Measurements from ENCODE around the gene PRKCB.

Gene PRKCB

DNA sequence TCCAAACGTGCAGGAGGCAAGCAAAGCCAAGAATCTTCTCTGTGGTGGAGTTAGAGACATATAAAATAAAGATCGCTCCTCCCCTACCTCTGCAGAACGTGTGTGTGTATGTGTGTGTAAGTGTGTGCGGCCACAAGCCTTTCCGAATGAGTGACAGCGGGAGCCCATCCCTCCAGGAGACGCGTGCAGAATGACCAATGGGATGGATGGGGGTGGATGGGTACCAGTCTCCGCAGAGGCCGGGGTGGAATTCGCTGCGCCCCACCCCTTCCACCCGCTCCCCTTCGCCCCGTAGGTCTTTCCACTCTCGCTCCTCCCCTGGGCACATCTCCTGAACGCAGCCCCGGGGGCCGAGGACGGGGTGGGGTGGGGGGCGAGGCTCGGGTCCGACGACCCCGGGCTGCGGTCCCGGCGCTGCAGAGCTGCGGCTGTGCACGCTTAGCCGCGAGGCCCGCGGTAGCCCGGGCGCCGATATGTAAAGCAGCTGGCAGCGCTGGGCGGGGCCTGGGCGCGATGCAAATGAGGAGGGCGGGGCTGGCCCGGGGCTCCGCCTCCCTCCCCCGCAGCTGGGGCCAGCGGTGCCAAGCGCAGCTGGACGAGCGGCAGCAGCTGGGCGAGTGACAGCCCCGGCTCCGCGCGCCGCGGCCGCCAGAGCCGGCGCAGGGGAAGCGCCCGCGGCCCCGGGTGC is at the start of gene PRKCB:
Gene PRKCB, plus strand, starts transcription at position 594 of the 688 bp plus-strand sequence.
- no peaks in the 10 kb centered on the region for H3K9me3 ChIP-seq (ENCODE audit: low read length)
- no peaks in the 10 kb centered on the region for H3K27me3 ChIP-seq (ENCODE audit: control insufficient read depth in 1 of 2, insufficient read depth in 2 of 2, low read length in 2 of 2)
- no peak within 1 kb of the TSS for H3K9ac ChIP-seq (ENCODE audit: low read length)
- H3K27ac ChIP-seq (ENCODE audit: low read depth, low read length), result no peak within 1 kb of the TSS
- H3K4me1 ChIP-seq (ENCODE audit: insufficient read depth, low read length), result peaks cover 18% of the 10 kb centered on the region
- peak within 1 kb of the TSS; percentile 47 to 66 for H3K4me3 ChIP-seq (ENCODE audit: low read depth in 1 of 2, low read length in 2 of 2)
- H3K36me3 ChIP-seq (ENCODE audit: insufficient read depth, low read length), result no peaks in the 10 kb centered on the region

DNA sequence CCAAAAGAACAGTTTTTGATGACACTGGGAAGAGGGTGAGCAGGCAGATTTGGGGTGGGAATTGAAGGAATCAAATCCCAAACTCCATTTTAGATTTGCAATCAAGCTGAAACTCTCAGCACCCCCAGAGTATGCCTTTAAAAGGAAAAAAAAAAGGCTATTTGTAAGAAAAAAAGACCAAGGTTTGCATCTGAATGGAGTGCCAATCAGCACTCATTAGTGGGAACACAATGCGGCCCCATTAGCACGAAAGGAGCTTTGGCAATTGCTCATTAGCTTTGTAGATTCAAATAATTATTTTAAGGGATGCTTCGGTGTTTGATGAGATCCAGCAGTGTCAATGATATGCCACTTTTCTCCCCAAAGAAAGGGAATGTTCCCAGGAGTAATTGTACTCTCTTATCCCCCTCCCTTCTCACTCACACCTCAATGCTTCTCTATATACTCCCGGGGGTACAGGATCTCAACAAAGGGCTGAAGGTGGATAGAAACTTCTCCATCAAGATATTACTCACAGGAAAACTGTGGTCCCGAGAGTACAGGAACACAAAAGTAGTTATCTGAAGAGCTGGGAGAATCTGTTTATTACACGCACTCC is 48.7 kb upstream of the PRKCB start:
- no peak overlapping the region for H3K4me3 ChIP-seq (ENCODE audit: low read depth in 1 of 2, low read length in 2 of 2)
- H3K27me3 ChIP-seq (ENCODE audit: control insufficient read depth in 1 of 2, insufficient read depth in 2 of 2, low read length in 2 of 2), result peaks cover 0 to 2% of the 10 kb centered on the region in 2 donors
- H3K9ac ChIP-seq (ENCODE audit: low read length), result no peak overlapping the region
- no peaks in the 10 kb centered on the region for H3K9me3 ChIP-seq (ENCODE audit: low read length)
- no peak overlapping the region for H3K27ac ChIP-seq (ENCODE audit: low read depth, low read length)
- no peaks in the 10 kb centered on the region for H3K4me1 ChIP-seq (ENCODE audit: insufficient read depth, low read length)
- H3K36me3 ChIP-seq (ENCODE audit: insufficient read depth, low read length), result no peaks in the 10 kb centered on the region

DNA sequence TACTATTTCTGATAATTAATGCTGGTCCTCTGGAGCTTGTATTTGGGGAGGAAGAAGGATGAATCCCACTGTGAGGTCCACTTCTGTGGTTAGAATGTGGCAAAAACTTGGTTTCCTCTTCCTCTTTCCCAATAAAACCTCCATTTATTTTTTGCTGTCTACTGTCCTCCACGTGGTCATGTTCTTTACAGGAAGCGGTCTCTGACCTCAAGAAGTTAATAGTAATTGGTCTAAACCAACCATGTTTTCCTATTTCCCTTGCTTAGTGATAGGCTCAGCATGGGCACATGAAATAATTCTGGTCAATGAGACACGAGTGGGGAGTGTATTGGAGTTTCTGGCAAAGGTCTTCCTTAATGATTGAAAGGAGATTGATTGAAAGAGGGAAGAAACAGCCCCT is 47.1 kb upstream of the PRKCB start:
- H3K9me3 ChIP-seq (ENCODE audit: low read length), result no peaks in the 10 kb centered on the region
- H3K9ac ChIP-seq (ENCODE audit: low read length), result no peak overlapping the region
- H3K27me3 ChIP-seq (ENCODE audit: control insufficient read depth in 1 of 2, insufficient read depth in 2 of 2, low read length in 2 of 2), result peaks cover 0 to 3% of the 10 kb centered on the region in 2 donors
- H3K36me3 ChIP-seq (ENCODE audit: insufficient read depth, low read length), result no peaks in the 10 kb centered on the region
- no peak overlapping the region for H3K27ac ChIP-seq (ENCODE audit: low read depth, low read length)
- H3K4me3 ChIP-seq (ENCODE audit: low read depth in 1 of 2, low read length in 2 of 2), result no peak overlapping the region
- H3K4me1 ChIP-seq (ENCODE audit: insufficient read depth, low read length), result no peaks in the 10 kb centered on the region

DNA sequence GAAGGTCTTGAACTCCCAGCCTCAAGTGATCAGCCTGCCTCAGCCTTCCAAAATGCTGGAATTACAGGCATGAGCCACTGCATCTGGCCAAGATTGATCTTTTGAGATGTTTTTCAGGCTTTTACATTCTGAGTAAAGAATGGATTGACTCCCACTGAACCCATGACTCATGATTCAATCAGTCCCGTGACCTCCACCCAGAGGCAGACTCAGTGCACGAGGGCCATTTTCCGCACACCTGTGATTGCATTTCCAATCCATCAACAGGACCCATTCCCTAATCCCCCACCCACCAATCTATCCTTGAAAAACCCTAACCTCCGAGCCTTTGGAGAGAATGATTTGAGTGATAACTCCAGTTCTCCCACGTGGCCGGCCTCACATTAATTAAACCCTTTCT is 40.4 kb upstream of the PRKCB start:
- Histone ChIP-seq H3K36me3 (ENCODE audit: insufficient read depth, low read length) (no peaks in the 10 kb centered on the region), H3K27me3 (ENCODE audit: control insufficient read depth in 1 of 2, insufficient read depth in 2 of 2, low read length in 2 of 2) (peaks cover 0 to 3% of the 10 kb centered on the region in 2 donors)

DNA sequence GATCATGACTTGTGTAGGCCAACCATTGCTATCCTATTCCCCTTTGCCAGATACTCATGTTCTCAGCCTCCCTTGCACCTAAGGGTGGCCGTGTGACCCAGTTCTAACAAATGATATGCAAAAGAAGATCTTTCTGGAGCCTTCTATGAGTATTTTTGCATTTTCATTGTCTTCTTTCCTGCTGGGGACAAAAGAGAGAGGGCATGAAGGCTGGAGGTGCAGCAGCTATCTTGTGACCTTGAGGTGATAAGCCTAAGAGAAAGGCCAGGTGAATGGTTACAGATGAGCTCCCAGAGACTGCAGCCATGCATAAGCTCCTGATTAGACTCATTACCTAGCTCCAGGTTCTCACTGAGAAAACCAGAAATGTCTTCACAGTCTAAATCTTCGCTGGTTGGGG is 38.8 kb upstream of the PRKCB start:
- Histone ChIP-seq H3K4me1 (ENCODE audit: insufficient read depth, low read length) (peaks cover 4% of the 10 kb centered on the region), H3K27me3 (ENCODE audit: control insufficient read depth in 1 of 2, insufficient read depth in 2 of 2, low read length in 2 of 2) (peaks cover 0 to 2% of the 10 kb centered on the region in 2 donors), H3K4me3 (ENCODE audit: low read depth in 1 of 2, low read length in 2 of 2) (no peak overlapping the region), H3K27ac (ENCODE audit: low read depth, low read length) (no peak overlapping the region), H3K9me3 (ENCODE audit: low read length) (no peaks in the 10 kb centered on the region), H3K9ac (ENCODE audit: low read length) (no peak overlapping the region), H3K36me3 (ENCODE audit: insufficient read depth, low read length) (no peaks in the 10 kb centered on the region)

More for the DNA sequence above, 40.4 kb upstream of the PRKCB start:
- no peak overlapping the region for H3K9ac ChIP-seq (ENCODE audit: low read length)
- H3K4me1 ChIP-seq (ENCODE audit: insufficient read depth, low read length), result no peaks in the 10 kb centered on the region
- no peaks in the 10 kb centered on the region for H3K9me3 ChIP-seq (ENCODE audit: low read length)
- no peak overlapping the region for H3K27ac ChIP-seq (ENCODE audit: low read depth, low read length)
- H3K4me3 ChIP-seq (ENCODE audit: low read depth in 1 of 2, low read length in 2 of 2), result no peak overlapping the region

DNA sequence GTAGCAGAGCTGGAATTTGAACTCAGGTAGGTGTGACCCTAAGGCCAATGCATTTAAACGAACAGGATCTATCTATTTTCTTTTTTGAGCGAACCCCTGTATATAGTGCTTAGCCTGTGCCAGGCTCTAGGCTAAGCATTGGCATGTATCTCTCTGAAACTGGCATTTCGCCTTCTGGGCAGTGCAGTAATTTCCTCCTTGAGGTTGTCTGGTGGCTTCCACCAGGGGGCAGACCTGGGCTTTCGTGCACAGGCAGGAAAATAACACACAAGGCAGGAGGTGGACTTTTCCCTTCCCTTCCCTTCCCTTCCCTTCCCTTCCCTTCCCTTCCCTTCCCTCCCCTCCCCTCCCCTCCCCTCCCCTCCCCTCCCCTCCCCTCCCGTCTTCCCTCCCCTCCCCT is 34.4 kb upstream of the PRKCB start:
- Histone ChIP-seq H3K9ac (ENCODE audit: low read length) (no peak overlapping the region), H3K4me1 (ENCODE audit: insufficient read depth, low read length) (peaks cover 4% of the 10 kb centered on the region), H3K9me3 (ENCODE audit: low read length) (no peaks in the 10 kb centered on the region), H3K36me3 (ENCODE audit: insufficient read depth, low read length) (no peaks in the 10 kb centered on the region), H3K27me3 (ENCODE audit: control insufficient read depth in 1 of 2, insufficient read depth in 2 of 2, low read length in 2 of 2) (no peaks in the 10 kb centered on the region), H3K27ac (ENCODE audit: low read depth, low read length) (no peak overlapping the region), H3K4me3 (ENCODE audit: low read depth in 1 of 2, low read length in 2 of 2) (no peak overlapping the region)

DNA sequence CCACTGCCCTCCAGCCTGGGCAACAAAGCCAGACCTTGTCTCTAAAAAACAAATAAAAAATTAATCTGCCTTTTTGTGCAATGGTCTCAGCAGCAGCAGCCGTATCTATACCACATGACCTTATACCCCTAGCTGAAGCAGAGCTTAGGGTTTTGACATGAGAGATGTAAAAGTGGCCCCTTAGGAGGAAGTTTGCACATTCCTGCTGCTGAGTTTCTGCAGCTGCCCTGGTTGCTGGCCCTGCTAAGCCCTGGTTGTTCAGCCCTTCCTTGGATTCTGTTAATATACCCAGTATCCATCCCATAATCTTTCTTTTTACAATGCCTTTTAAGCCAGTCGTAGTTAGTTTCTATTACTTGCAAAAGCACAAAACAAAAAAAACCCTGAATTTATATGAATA is 33.0 kb upstream of the PRKCB start:
- Histone ChIP-seq H3K4me1 (ENCODE audit: insufficient read depth, low read length) (peaks cover 4% of the 10 kb centered on the region), H3K9ac (ENCODE audit: low read length) (no peak overlapping the region), H3K36me3 (ENCODE audit: insufficient read depth, low read length) (no peaks in the 10 kb centered on the region), H3K9me3 (ENCODE audit: low read length) (no peaks in the 10 kb centered on the region), H3K27ac (ENCODE audit: low read depth, low read length) (no peak overlapping the region), H3K4me3 (ENCODE audit: low read depth in 1 of 2, low read length in 2 of 2) (no peak overlapping the region), H3K27me3 (ENCODE audit: control insufficient read depth in 1 of 2, insufficient read depth in 2 of 2, low read length in 2 of 2) (no peaks in the 10 kb centered on the region)

DNA sequence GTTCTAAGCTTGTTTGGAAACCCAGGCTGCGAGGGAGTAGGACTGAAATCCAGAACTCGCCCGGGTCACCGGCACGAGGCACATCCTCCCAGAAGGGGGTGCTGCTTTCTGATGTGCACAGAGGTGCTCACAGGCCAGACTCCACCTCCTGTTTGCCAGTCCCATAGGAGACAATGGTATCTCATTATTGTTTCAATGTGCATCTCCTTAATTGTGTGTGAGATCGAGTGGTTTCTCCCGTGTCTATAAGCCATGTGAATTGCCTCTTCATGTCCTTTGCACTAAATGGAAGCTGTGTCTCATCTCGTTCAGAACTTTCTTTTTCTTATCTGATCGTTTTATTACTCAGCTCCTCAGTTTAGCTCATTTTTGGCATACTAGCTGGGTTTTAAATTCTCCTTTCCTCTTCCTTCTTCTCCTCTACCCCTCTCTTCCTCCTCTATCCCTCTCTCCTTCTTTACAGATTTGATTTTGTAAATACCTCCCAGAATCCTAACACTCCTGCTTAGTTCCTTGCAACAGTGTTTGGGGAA is 32.1 kb upstream of the PRKCB start:
- H3K4me1 ChIP-seq (ENCODE audit: insufficient read depth, low read length), result peaks cover 4% of the 10 kb centered on the region
- H3K9ac ChIP-seq (ENCODE audit: low read length), result no peak overlapping the region
- H3K27me3 ChIP-seq (ENCODE audit: control insufficient read depth in 1 of 2, insufficient read depth in 2 of 2, low read length in 2 of 2), result no peaks in the 10 kb centered on the region
- H3K36me3 ChIP-seq (ENCODE audit: insufficient read depth, low read length), result no peaks in the 10 kb centered on the region
- no peak overlapping the region for H3K27ac ChIP-seq (ENCODE audit: low read depth, low read length)
- no peak overlapping the region for H3K4me3 ChIP-seq (ENCODE audit: low read depth in 1 of 2, low read length in 2 of 2)
- no peaks in the 10 kb centered on the region for H3K9me3 ChIP-seq (ENCODE audit: low read length)

DNA sequence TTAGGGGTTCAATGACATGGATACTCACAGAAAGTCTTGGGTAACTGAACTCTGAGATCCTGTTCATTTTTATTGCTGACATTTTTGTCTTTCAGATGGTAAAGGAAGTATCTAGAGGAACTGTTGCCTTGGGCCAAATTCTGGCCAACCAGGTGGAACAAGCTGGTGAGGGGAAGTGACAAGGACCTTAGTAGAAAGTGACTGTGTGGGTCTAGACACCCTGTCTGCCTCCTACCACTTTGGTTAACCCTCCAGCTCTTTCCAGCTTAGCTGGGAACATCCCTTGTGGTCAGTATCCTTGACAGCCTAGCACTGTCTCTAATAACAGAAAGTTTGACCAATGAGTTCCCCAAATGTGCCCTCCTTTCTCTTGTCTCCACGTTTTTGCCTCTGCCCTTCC is 28.8 kb upstream of the PRKCB start:
- Histone ChIP-seq H3K4me1 (ENCODE audit: insufficient read depth, low read length) (no peaks in the 10 kb centered on the region), H3K36me3 (ENCODE audit: insufficient read depth, low read length) (no peaks in the 10 kb centered on the region), H3K27me3 (ENCODE audit: control insufficient read depth in 1 of 2, insufficient read depth in 2 of 2, low read length in 2 of 2) (no peaks in the 10 kb centered on the region), H3K4me3 (ENCODE audit: low read depth in 1 of 2, low read length in 2 of 2) (no peak overlapping the region), H3K27ac (ENCODE audit: low read depth, low read length) (no peak overlapping the region), H3K9me3 (ENCODE audit: low read length) (no peaks in the 10 kb centered on the region), H3K9ac (ENCODE audit: low read length) (no peak overlapping the region)

DNA sequence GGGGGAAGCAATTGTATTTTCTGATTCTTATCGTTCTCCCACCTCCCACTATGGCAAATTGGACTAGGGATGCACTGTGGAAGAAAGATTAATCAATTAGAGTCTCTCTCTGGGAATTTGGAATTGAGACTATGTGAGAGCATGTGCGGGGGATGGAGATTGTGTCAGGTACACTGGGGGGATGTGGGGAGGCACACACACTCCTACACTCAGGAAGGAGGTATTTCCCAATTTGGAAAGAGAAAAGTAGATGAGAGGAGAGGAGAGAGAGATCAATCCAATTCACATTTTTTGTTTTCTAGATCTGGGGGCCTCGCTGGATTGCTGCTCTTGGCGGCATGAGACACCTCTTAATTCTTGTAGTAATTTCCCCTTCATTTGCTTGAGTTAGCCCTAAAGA is 14.3 kb upstream of the PRKCB start:
- Histone ChIP-seq H3K36me3 (ENCODE audit: insufficient read depth, low read length) (no peaks in the 10 kb centered on the region), H3K9ac (ENCODE audit: low read length) (no peak overlapping the region), H3K27ac (ENCODE audit: low read depth, low read length) (no peak overlapping the region), H3K27me3 (ENCODE audit: control insufficient read depth in 1 of 2, insufficient read depth in 2 of 2, low read length in 2 of 2) (no peaks in the 10 kb centered on the region), H3K4me3 (ENCODE audit: low read depth in 1 of 2, low read length in 2 of 2) (no peak overlapping the region), H3K4me1 (ENCODE audit: insufficient read depth, low read length) (no peaks in the 10 kb centered on the region), H3K9me3 (ENCODE audit: low read length) (no peaks in the 10 kb centered on the region)

DNA sequence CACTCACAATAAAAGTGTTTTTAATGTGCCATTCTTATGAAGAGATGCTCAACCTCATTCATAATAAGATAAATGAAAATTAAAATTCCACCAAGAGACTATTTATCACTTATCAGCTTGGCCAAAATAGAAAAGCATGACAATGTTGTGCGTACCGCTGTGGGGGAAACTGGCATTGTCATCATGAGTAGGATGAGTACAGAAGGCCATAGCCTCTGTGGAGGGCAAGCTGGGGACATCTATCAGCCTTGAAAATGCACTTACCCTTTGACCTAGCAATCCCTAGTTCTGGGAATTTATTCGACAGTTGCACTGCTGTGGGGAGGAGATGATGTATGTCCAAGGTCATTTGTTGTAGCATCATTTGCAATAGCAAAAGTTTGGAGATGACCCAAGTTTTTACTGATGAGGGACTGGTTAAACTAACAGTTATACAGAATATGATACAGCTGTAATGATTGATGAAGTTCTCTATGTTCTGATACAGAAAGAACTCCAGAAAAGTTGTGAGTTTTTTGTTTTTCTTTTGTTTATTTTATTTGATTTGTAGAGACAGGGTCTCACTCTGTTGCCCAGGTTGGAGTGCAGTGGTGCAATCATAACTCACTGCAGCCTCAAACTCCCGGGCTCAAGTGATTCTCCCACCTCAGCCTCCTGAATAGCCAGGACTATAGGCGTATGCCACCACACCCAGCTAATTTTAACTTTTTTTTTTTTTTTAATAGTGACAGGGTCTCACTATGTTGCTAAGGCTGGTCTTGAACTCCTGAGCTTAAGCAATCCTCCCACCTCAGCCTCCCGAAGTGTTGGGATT is 13.7 kb upstream of the PRKCB start:
- Histone ChIP-seq H3K27me3 (ENCODE audit: control insufficient read depth in 1 of 2, insufficient read depth in 2 of 2, low read length in 2 of 2) (no peaks in the 10 kb centered on the region), H3K36me3 (ENCODE audit: insufficient read depth, low read length) (no peaks in the 10 kb centered on the region), H3K27ac (ENCODE audit: low read depth, low read length) (no peak overlapping the region), H3K9me3 (ENCODE audit: low read length) (no peaks in the 10 kb centered on the region), H3K9ac (ENCODE audit: low read length) (no peak overlapping the region), H3K4me3 (ENCODE audit: low read depth in 1 of 2, low read length in 2 of 2) (no peak overlapping the region), H3K4me1 (ENCODE audit: insufficient read depth, low read length) (no peaks in the 10 kb centered on the region)
